PC-9 (cell line): ENCODE measurements around the gene DVL2. TPM values are rescaled to one million over a fixed set of nuclear protein-coding genes. Genes with fewer than 3 reads are reported as not detected.
A peak's percentile ranks its signal among the peaks of the same experiment; 100 is the strongest.

Experiments used
- BruUV-seq: library from RNA; stranded (reverse); fragments of 400-500 nt; replicated peaks from 2 replicates; lab custom pipeline; 2021; lab: Mats Ljungman, UMichigan
- CTCF ChIA-PET: fragments of 300-600 bp; sonication (Branson Sonifier 250); formaldehyde crosslinking; loops from one replicate; lab custom pipeline; 2022; ENCODE audit warnings: antibody characterized with exemption; lab: Charles Lee
- POLR2A ChIA-PET: fragments of 300-600 bp; sonication (Branson Sonifier 250); formaldehyde crosslinking; loops from one replicate; lab custom pipeline; 2022; ENCODE audit warnings: antibody characterized with exemption; ENCODE audit not compliant: unreplicated experiment; lab: Charles Lee
- DNase-seq, 2 experiments: peaks; one replicate each; pipeline versions ENCODE4 v3.0.0 to v3.0.0-alpha.2; 2015 to 2022; ENCODE audit warnings: mixed read lengths in 1 of 2
- H2AFZ ChIP-seq: fragments of 200-600 bp; sonication (generic); 2 replicates; pipeline ENCODE4 v1.8.1; 2017; ENCODE audit warnings: antibody characterized with exemption
- H3F3A ChIP-seq: fragments of 200-600 bp; sonication (generic); 2 replicates; pipeline ENCODE4 v1.8.1; 2017; ENCODE audit warnings: antibody characterized with exemption, mild to moderate bottlenecking, low read depth; ENCODE audit not compliant: insufficient read depth
- H3K27ac ChIP-seq: fragments of 200-600 bp; sonication (generic); 2 replicates; pipeline ENCODE4 v1.6.1; 2016; ENCODE audit warnings: mixed run types
- H3K27me3 ChIP-seq: fragments of 200-600 bp; sonication (generic); 2 replicates; pipeline ENCODE4 v1.6.1; 2016; ENCODE audit warnings: low read depth, mixed run types; ENCODE audit not compliant: insufficient read depth
- H3K36me3 ChIP-seq: fragments of 200-600 bp; sonication (generic); 2 replicates; pipeline ENCODE4 v1.6.1; 2016; ENCODE audit warnings: low read depth, mixed run types
- H3K4me1 ChIP-seq: fragments of 200-600 bp; sonication (generic); replicated peaks from 2 replicates; pipeline ENCODE4 v1.6.1; 2016; ENCODE audit warnings: mixed run types; ENCODE audit not compliant: insufficient read depth
- H3K4me2 ChIP-seq: fragments of 200-600 bp; sonication (generic); 2 replicates; pipeline ENCODE4 v1.6.1; 2017; ENCODE audit warnings: mixed run types
- H3K4me3 ChIP-seq: fragments of 200-600 bp; sonication (generic); 2 replicates; pipeline ENCODE4 v1.6.1; 2016; ENCODE audit warnings: mixed run types
- H3K79me2 ChIP-seq: fragments of 200-600 bp; sonication (generic); 2 replicates; pipeline ENCODE4 v1.6.1; 2017; ENCODE audit warnings: low read depth, mixed run types
- H3K9me2 ChIP-seq: fragments of 200-600 bp; sonication (generic); 2 replicates; pipeline ENCODE4 v1.8.1; 2017; ENCODE audit warnings: mild to moderate bottlenecking; ENCODE audit not compliant: insufficient read depth
- H3K9me3 ChIP-seq: fragments of 200-600 bp; sonication (generic); 2 replicates; pipeline ENCODE4 v1.8.1; 2016; ENCODE audit warnings: low read depth; ENCODE audit not compliant: insufficient read depth
- H4K20me1 ChIP-seq: fragments of 200-600 bp; sonication (generic); 2 replicates; pipeline ENCODE4 v1.8.1; 2017; ENCODE audit not compliant: insufficient read depth
- CTCF ChIP-seq: fragments of 200-600 bp; sonication (generic); conservative IDR thresholded peaks from 2 replicates; pipeline ENCODE4 v1.6.1; 2017; ENCODE audit warnings: mixed run types, antibody characterized with exemption, mild to moderate bottlenecking, moderate library complexity
- EZH2 ChIP-seq: fragments of 200-600 bp; sonication (generic); IDR thresholded peaks from 2 replicates; pipeline ENCODE4 v1.8.0; 2017; ENCODE audit warnings: antibody characterized with exemption, low read depth
- intact Hi-C: fragments of 100-400 bp; cut with micrococcal nuclease; formaldehyde crosslinking; loops from one replicate; pipeline ENCODE4 v1.10.0; 2022; ENCODE audit not compliant: unreplicated experiment
- total RNA-seq: library from RNA; stranded (reverse); gene quantifications from 2 replicates; pipeline ENCODE4 v1.2.3, GENCODE V29; 2021

Gene DVL2
- total RNA-seq, 1 experiment from 2014 or later = 86.8 TPM

- no peaks in the 10 kb centered on the region for H3K9me3 ChIP-seq
- no peaks in the 10 kb centered on the region for H3K27me3 ChIP-seq
- BruUV-seq = TSS peak; percentile 20
- H3K27ac ChIP-seq = peak overlapping the region; percentile 98
- peaks cover 50% of the 10 kb centered on the region for H3F3A ChIP-seq
- peaks cover 41% of the 10 kb centered on the region for H3K4me1 ChIP-seq
- intact Hi-C loops = no loop called here
- H2AFZ ChIP-seq = peak overlapping the region; percentile 84
- ChIA-PET CTCF (interaction anchor here (0.7 to 2.2 kb wide), 3 partner anchors 22 to 173 kb away, joined by 4 to 30 read pairs (median 4); partner anchors contain the start of gene GABARAP), POLR2A (interaction anchor here (0.5 to 0.7 kb wide), 4 partner anchors 15 to 87 kb away, joined by 4 to 7 read pairs (median 6); partner anchors contain the start of gene DVL2)
- H3K36me3 ChIP-seq = peaks cover 31% of the 10 kb centered on the region
- peaks cover 36% of the 10 kb centered on the region for H4K20me1 ChIP-seq
- H3K4me2 ChIP-seq = peak overlapping the region; percentile 89
- DNase-seq = no peak
- H3K4me3 ChIP-seq = peak overlapping the region; percentile 77
- H3K79me2 ChIP-seq = peaks cover 34% of the 10 kb centered on the region
- H3K9me2 ChIP-seq = no peaks in the 10 kb centered on the region
- no peak for TF ChIP-seq CTCF
- TF ChIP-seq EZH2 = no peak
Measured at GRCh38 chr17:7219229-7219811, 15.0 kb downstream of the DVL2 start.

- no peak for DNase-seq
- Histone ChIP-seq H3K9me2 (no peaks in the 10 kb centered on the region), H2AFZ (no peak overlapping the region), H3K9me3 (no peaks in the 10 kb centered on the region), H3K27me3 (no peaks in the 10 kb centered on the region), H3K79me2 (peaks cover 31% of the 10 kb centered on the region), H3K4me1 (peaks cover 41% of the 10 kb centered on the region), H3F3A (peaks cover 52% of the 10 kb centered on the region), H3K36me3 (peaks cover 29% of the 10 kb centered on the region), H3K27ac (peak overlapping the region; percentile 98), H3K4me3 (0 out of 2 replicates have a peak overlapping the region, but pooled peaks have one; percentile 77), H4K20me1 (peaks cover 32% of the 10 kb centered on the region), H3K4me2 (peak overlapping the region; percentile 89)
- intact Hi-C loops = no loop called here
- TF ChIP-seq CTCF (no peak), EZH2 (no peak)
- no TSS peak for BruUV-seq
- ChIA-PET POLR2A (no interaction called here), CTCF (interaction anchor here (0.7 to 2.2 kb wide), 2 partner anchors 23 to 24 kb away, joined by 4 to 30 read pairs; partner anchors contain the start of gene GABARAP)
Measured at GRCh38 chr17:7218758-7219157, 15.6 kb downstream of the DVL2 start.

DNA sequence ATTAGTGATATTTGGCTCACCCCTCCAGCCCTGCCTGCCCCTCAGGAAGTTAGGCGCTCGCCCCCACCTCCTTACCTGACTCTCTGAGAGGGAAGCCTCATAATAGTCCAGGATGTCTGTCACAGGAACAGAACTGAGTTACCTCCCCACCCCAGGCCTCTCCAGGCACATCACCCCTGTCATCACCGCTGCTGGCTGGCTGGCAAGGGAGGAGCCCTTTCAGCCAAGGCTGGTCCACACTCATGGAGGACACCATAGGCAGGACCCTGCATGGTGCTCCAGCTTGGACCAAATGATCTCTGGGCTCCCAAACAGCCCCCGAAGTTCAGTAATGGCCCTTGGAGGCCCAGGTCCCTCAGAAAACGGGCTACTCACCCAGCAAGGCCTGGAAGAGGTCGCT is 16.2 kb downstream of the DVL2 start:
- BruUV-seq = no TSS peak
- Histone ChIP-seq H3K9me2 (no peaks in the 10 kb centered on the region), H3K9me3 (no peaks in the 10 kb centered on the region), H3K27me3 (no peaks in the 10 kb centered on the region), H3F3A (peaks cover 52% of the 10 kb centered on the region), H4K20me1 (peaks cover 26% of the 10 kb centered on the region), H2AFZ (no peak overlapping the region), H3K79me2 (peaks cover 29% of the 10 kb centered on the region), H3K4me2 (no peak overlapping the region), H3K27ac (no peak overlapping the region), H3K4me3 (no peak overlapping the region), H3K36me3 (peaks cover 23% of the 10 kb centered on the region), H3K4me1 (peaks cover 41% of the 10 kb centered on the region)
- ChIA-PET POLR2A (no interaction called here), CTCF (no interaction called here)
- TF ChIP-seq EZH2 = no peak
- TF ChIP-seq CTCF = no peak
- intact Hi-C loops = no loop called here
- DNase-seq = no peak
